ENCODE results near the gene ACD.

ACD gene

DNA sequence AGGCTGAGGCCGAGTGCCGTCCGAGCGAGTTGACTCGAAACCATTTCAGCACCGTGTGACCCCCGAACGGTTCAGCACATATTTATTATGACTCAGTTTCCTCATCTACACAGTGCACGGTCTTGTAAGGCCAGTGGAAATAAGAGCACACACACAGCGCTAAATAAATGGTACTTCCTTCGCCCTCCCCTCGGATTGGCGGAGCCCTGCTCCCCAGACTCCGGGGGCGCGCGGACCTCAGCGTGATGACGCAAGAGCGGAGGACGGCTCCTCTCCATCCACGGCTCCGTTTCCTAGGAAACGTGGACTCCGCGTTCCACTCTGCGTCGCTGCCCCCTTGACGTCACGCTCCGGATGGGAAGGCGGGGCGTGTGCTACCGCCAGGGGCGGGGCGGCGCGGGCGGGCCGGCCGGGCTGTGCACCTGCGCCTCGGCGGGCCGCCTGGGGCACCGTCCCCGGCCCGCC, 536 bp upstream of the ACD start, which contains the start of gene PARD6A (continued):
- no peak for TF ChIP-seq PPARA (CRISPR knock-in tag; IDR thresholded peaks at IDR 0.05; ENCODE audit: borderline replicate concordance)

- no peak for TF ChIP-seq ZNF70 (CRISPR knock-in tag; IDR thresholded peaks at IDR 0.05)
- no peak for TF ChIP-seq ISL1 (CRISPR knock-in tag; IDR thresholded peaks at IDR 0.05)
- TF ChIP-seq ZFP3 (CRISPR knock-in tag; IDR thresholded peaks at IDR 0.05): no peak
- TF ChIP-seq TOX (CRISPR knock-in tag; IDR thresholded peaks at IDR 0.05; ENCODE audit: borderline replicate concordance): no peak
- TF ChIP-seq, protein P1, sequence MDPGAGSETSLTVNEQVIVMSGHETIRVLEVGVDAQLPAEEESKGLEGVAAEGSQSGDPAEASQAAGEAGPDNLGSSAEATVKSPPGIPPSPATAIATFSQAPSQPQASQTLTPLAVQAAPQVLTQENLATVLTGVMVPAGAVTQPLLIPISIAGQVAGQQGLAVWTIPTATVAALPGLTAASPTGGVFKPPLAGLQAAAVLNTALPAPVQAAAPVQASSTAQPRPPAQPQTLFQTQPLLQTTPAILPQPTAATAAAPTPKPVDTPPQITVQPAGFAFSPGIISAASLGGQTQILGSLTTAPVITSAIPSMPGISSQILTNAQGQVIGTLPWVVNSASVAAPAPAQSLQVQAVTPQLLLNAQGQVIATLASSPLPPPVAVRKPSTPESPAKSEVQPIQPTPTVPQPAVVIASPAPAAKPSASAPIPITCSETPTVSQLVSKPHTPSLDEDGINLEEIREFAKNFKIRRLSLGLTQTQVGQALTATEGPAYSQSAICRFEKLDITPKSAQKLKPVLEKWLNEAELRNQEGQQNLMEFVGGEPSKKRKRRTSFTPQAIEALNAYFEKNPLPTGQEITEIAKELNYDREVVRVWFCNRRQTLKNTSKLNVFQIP (CRISPR knock-in tag; IDR thresholded peaks at IDR 0.05; ENCODE audit: borderline replicate concordance, low read depth): no peak
- no peak for TF ChIP-seq PATZ1 (CRISPR knock-in tag; IDR thresholded peaks at IDR 0.05; ENCODE audit: borderline replicate concordance)
- TF ChIP-seq BACH2 (CRISPR knock-in tag; IDR thresholded peaks at IDR 0.05; ENCODE audit: borderline replicate concordance): no peak
- no peak for TF ChIP-seq ZC3H10 (CRISPR knock-in tag; IDR thresholded peaks at IDR 0.05)
- no peak for TF ChIP-seq ZFP30 (CRISPR knock-in tag; IDR thresholded peaks at IDR 0.05)
- TF ChIP-seq, protein P2, sequence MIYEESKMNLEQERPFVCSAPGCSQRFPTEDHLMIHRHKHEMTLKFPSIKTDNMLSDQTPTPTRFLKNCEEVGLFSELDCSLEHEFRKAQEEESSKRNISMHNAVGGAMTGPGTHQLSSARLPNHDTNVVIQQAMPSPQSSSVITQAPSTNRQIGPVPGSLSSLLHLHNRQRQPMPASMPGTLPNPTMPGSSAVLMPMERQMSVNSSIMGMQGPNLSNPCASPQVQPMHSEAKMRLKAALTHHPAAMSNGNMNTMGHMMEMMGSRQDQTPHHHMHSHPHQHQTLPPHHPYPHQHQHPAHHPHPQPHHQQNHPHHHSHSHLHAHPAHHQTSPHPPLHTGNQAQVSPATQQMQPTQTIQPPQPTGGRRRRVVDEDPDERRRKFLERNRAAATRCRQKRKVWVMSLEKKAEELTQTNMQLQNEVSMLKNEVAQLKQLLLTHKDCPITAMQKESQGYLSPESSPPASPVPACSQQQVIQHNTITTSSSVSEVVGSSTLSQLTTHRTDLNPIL (CRISPR knock-in tag; IDR thresholded peaks at IDR 0.05; ENCODE audit: low read depth): no peak
- TF ChIP-seq CSRNP3 (CRISPR knock-in tag; IDR thresholded peaks at IDR 0.05): no peak
- no peak for TF ChIP-seq TCF4 (CRISPR knock-in tag; IDR thresholded peaks at IDR 0.05; ENCODE audit: borderline replicate concordance)
- ATAC-seq: peak; percentile 0; the same call in 1 of the 3 replicates
Measured at GRCh38 chr16:67658849-67659674, 998 bp downstream of the ACD start.

GRCh38 chr16:67657751-67658518, 2.1 kb downstream of the ACD start:
- TF ChIP-seq BACH2 (CRISPR knock-in tag; IDR thresholded peaks at IDR 0.05; ENCODE audit: borderline replicate concordance) (no peak), ZNF70 (CRISPR knock-in tag; IDR thresholded peaks at IDR 0.05) (no peak), ZC3H10 (CRISPR knock-in tag; IDR thresholded peaks at IDR 0.05) (no peak)
- TF ChIP-seq, protein P1 (CRISPR knock-in tag; IDR thresholded peaks at IDR 0.05; ENCODE audit: borderline replicate concordance, low read depth): no peak
- ATAC-seq: no peak

- ATAC-seq: no peak
- TF ChIP-seq TCF4 (CRISPR knock-in tag; IDR thresholded peaks at IDR 0.05; ENCODE audit: borderline replicate concordance) (no peak), TSHZ2 (CRISPR knock-in tag; IDR thresholded peaks at IDR 0.05) (no peak), ZNF565 (CRISPR knock-in tag; conservative IDR thresholded peaks at IDR 0.05; ENCODE audit: low read depth) (no peak), PPARA (CRISPR knock-in tag; IDR thresholded peaks at IDR 0.05; ENCODE audit: borderline replicate concordance) (no peak), CSRNP3 (CRISPR knock-in tag; IDR thresholded peaks at IDR 0.05) (no peak)
- TF ChIP-seq, protein P1 (CRISPR knock-in tag; IDR thresholded peaks at IDR 0.05; ENCODE audit: borderline replicate concordance, low read depth): no peak
Measured at GRCh38 chr16:67657017-67657608, 2.9 kb downstream of the ACD start.
